HepG2 (cell line): ENCODE measurements around the gene LAMA5. TPM values are rescaled to one million over a fixed set of nuclear protein-coding genes. Genes with fewer than 3 reads are reported as not detected.

Experiments used
- HMG20A ChIP-seq: IDR thresholded peaks from 2 replicates; pipeline ENCODE4 v1.6.1; 2016; ENCODE audit warnings: borderline replicate concordance
- KLF9 ChIP-seq: IDR thresholded peaks from 2 replicates; pipeline ENCODE4 v1.6.1; 2016; ENCODE audit warnings: low read depth
- MIXL1 ChIP-seq: IDR thresholded peaks from 2 replicates; pipeline ENCODE4 v1.6.1; 2016
- SNAPC2 ChIP-seq: sonication (generic); formaldehyde crosslinking; IDR thresholded peaks from 2 replicates; pipeline ENCODE4 v1.8.1; 2022; ENCODE audit warnings: mild to moderate bottlenecking, missing genetic modification reagents
- SRSF9 ChIP-seq: fragments of 200-400 bp; formaldehyde crosslinking; IDR thresholded peaks from 2 replicates; pipeline ENCODE4 v1.6.1; 2018; ENCODE audit warnings: borderline replicate concordance, mild to moderate bottlenecking, low read depth, low read length; ENCODE audit not compliant: insufficient read depth, poor library complexity, severe bottlenecking
- ZFP62 ChIP-seq: sonication (generic); formaldehyde crosslinking; IDR thresholded peaks from 2 replicates; pipeline ENCODE4 v1.4.0; 2020; ENCODE audit warnings: missing genetic modification reagents
- ZNF720 ChIP-seq: sonication (generic); formaldehyde crosslinking; IDR thresholded peaks from 2 replicates; pipeline ENCODE4 v1.4.0; 2020; ENCODE audit warnings: missing genetic modification reagents
- ZNF737 ChIP-seq: sonication (generic); formaldehyde crosslinking; IDR thresholded peaks from 2 replicates; pipeline ENCODE4 v1.5.0; 2020; ENCODE audit warnings: missing genetic modification reagents, mild to moderate bottlenecking, borderline replicate concordance
- polyA plus RNA-seq, 8 experiments: library from polyadenylated mRNA; depleted of rRNA in 3 of 8; stranded (reverse) in 7 of 8; unstranded in 1 of 8; fragments of >200 nt; fragmentation: Illumina TruSeq in 4 of 8; extraction: Trizol in 4 of 8; gene quantifications; 2 replicates each; pipeline versions ENCODE4 v1.2.1 to v1.2.3, GENCODE V29; 2011 to 2016; ENCODE audit warnings: low read depth in 4 of 8, missing spikeins in 1 of 8, mixed read lengths in 1 of 8; ENCODE audit not compliant: insufficient read depth in 1 of 8
- total RNA-seq, 5 experiments: library from RNA; depleted of rRNA; stranded (reverse); fragments of >200 nt; fragmentation: Illumina TruSeq; extraction: Trizol; gene quantifications; 2 replicates each; pipeline ENCODE4 v1.2.3, GENCODE V29; 2016; ENCODE audit warnings: low read depth in 1 of 5
- TF ChIP-seq, protein P1 (sequence below): IDR thresholded peaks from 2 replicates; pipeline ENCODE4 v1.6.1; 2012; ENCODE audit warnings: low read length, improper control_type of control experiment
- TF ChIP-seq, protein P2 (sequence below): sonication (generic); formaldehyde crosslinking; IDR thresholded peaks from 2 replicates; pipeline ENCODE4 v1.5.0; 2020; ENCODE audit warnings: missing genetic modification reagents
- TF ChIP-seq, protein P3 (sequence below): IDR thresholded peaks from 2 replicates; pipeline ENCODE4 v1.6.1; 2016; ENCODE audit warnings: low read depth, missing genetic modification reagents, missing compliant biosample characterization
- TF ChIP-seq, protein P4 (sequence below): sonication (generic); formaldehyde crosslinking; IDR thresholded peaks from 2 replicates; pipeline ENCODE4 v1.5.0; 2020; ENCODE audit warnings: missing genetic modification reagents
- TF ChIP-seq, protein P5 (sequence below): sonication (generic); formaldehyde crosslinking; IDR thresholded peaks from 2 replicates; pipeline ENCODE4 v1.4.0; 2020; ENCODE audit warnings: missing genetic modification reagents

Gene LAMA5
- total and polyA plus RNA-seq, 2 of the 13 experiments (the other 11 are each of a cell fraction or from before 2014, with no cell fraction given), result 21.0 to 44.7 TPM

DNA sequence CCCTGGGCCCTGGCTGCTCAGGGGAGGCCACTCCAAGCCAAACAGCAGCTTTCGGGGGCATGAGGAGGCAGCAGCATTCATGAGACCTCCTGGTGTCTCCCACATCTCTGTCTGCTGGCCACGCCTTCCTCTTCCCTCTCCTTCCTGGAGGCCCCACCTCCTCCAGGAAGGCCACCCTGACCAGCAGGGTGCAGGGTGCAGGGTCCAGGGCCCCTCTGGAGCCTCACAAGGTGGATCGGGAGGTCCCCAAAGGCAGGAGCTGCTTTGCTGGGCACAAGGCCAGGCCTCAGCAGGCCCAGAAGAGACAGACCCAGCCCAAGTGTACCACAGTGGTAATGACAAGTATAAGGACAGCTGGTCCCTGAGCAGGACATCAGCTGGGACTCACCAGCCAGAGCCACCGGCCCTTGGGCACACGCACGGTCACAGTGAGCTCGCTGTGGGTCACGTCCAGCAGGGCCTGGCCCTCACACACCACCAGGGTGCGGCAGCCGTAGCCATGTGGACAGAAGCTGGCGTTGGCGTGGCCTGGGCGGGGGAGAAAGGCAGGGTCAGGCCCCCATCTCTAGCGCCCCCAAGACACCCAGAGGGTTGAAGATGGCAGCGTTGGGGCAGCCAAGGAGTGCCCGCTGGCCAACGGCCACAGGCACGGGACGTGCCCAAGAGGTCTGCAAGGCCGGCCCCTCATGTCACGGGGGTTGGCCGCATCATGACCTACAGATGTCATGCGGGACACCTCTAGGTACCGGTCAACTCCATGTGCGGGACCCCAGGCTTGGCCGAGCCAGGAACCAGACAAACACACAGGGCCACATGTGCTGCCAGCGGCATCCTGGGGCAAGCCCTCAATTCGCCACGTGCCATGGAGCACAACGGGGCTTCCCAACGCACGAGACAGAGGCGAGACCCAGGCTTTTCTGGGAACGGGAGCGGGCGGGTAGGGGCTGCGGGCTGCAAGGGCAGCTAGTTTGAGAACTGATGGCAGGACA is 37.4 kb downstream of the LAMA5 start (continued):
- TF ChIP-seq, protein P1, sequence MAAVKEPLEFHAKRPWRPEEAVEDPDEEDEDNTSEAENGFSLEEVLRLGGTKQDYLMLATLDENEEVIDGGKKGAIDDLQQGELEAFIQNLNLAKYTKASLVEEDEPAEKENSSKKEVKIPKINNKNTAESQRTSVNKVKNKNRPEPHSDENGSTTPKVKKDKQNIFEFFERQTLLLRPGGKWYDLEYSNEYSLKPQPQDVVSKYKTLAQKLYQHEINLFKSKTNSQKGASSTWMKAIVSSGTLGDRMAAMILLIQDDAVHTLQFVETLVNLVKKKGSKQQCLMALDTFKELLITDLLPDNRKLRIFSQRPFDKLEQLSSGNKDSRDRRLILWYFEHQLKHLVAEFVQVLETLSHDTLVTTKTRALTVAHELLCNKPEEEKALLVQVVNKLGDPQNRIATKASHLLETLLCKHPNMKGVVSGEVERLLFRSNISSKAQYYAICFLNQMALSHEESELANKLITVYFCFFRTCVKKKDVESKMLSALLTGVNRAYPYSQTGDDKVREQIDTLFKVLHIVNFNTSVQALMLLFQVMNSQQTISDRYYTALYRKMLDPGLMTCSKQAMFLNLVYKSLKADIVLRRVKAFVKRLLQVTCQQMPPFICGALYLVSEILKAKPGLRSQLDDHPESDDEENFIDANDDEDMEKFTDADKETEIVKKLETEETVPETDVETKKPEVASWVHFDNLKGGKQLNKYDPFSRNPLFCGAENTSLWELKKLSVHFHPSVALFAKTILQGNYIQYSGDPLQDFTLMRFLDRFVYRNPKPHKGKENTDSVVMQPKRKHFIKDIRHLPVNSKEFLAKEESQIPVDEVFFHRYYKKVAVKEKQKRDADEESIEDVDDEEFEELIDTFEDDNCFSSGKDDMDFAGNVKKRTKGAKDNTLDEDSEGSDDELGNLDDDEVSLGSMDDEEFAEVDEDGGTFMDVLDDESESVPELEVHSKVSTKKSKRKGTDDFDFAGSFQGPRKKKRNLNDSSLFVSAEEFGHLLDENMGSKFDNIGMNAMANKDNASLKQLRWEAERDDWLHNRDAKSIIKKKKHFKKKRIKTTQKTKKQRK, result no peak
- no peak for TF ChIP-seq SRSF9
- TF ChIP-seq, protein P2, sequence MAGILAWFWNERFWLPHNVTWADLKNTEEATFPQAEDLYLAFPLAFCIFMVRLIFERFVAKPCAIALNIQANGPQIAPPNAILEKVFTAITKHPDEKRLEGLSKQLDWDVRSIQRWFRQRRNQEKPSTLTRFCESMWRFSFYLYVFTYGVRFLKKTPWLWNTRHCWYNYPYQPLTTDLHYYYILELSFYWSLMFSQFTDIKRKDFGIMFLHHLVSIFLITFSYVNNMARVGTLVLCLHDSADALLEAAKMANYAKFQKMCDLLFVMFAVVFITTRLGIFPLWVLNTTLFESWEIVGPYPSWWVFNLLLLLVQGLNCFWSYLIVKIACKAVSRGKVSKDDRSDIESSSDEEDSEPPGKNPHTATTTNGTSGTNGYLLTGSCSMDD (CRISPR knock-in tag), result no peak
- TF ChIP-seq ZFP62 (CRISPR knock-in tag), result no peak
- TF ChIP-seq KLF9, result no peak
- TF ChIP-seq SNAPC2 (CRISPR knock-in tag), result no peak
- TF ChIP-seq HMG20A (CRISPR knock-in tag), result no peak
- TF ChIP-seq, protein P3, sequence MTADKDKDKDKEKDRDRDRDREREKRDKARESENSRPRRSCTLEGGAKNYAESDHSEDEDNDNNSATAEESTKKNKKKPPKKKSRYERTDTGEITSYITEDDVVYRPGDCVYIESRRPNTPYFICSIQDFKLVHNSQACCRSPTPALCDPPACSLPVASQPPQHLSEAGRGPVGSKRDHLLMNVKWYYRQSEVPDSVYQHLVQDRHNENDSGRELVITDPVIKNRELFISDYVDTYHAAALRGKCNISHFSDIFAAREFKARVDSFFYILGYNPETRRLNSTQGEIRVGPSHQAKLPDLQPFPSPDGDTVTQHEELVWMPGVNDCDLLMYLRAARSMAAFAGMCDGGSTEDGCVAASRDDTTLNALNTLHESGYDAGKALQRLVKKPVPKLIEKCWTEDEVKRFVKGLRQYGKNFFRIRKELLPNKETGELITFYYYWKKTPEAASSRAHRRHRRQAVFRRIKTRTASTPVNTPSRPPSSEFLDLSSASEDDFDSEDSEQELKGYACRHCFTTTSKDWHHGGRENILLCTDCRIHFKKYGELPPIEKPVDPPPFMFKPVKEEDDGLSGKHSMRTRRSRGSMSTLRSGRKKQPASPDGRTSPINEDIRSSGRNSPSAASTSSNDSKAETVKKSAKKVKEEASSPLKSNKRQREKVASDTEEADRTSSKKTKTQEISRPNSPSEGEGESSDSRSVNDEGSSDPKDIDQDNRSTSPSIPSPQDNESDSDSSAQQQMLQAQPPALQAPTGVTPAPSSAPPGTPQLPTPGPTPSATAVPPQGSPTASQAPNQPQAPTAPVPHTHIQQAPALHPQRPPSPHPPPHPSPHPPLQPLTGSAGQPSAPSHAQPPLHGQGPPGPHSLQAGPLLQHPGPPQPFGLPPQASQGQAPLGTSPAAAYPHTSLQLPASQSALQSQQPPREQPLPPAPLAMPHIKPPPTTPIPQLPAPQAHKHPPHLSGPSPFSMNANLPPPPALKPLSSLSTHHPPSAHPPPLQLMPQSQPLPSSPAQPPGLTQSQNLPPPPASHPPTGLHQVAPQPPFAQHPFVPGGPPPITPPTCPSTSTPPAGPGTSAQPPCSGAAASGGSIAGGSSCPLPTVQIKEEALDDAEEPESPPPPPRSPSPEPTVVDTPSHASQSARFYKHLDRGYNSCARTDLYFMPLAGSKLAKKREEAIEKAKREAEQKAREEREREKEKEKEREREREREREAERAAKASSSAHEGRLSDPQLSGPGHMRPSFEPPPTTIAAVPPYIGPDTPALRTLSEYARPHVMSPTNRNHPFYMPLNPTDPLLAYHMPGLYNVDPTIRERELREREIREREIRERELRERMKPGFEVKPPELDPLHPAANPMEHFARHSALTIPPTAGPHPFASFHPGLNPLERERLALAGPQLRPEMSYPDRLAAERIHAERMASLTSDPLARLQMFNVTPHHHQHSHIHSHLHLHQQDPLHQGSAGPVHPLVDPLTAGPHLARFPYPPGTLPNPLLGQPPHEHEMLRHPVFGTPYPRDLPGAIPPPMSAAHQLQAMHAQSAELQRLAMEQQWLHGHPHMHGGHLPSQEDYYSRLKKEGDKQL, result no peak
- TF ChIP-seq, protein P4, sequence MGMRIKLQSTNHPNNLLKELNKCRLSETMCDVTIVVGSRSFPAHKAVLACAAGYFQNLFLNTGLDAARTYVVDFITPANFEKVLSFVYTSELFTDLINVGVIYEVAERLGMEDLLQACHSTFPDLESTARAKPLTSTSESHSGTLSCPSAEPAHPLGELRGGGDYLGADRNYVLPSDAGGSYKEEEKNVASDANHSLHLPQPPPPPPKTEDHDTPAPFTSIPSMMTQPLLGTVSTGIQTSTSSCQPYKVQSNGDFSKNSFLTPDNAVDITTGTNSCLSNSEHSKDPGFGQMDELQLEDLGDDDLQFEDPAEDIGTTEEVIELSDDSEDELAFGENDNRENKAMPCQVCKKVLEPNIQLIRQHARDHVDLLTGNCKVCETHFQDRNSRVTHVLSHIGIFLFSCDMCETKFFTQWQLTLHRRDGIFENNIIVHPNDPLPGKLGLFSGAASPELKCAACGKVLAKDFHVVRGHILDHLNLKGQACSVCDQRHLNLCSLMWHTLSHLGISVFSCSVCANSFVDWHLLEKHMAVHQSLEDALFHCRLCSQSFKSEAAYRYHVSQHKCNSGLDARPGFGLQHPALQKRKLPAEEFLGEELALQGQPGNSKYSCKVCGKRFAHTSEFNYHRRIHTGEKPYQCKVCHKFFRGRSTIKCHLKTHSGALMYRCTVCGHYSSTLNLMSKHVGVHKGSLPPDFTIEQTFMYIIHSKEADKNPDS (CRISPR knock-in tag), result no peak
- TF ChIP-seq, protein P5, sequence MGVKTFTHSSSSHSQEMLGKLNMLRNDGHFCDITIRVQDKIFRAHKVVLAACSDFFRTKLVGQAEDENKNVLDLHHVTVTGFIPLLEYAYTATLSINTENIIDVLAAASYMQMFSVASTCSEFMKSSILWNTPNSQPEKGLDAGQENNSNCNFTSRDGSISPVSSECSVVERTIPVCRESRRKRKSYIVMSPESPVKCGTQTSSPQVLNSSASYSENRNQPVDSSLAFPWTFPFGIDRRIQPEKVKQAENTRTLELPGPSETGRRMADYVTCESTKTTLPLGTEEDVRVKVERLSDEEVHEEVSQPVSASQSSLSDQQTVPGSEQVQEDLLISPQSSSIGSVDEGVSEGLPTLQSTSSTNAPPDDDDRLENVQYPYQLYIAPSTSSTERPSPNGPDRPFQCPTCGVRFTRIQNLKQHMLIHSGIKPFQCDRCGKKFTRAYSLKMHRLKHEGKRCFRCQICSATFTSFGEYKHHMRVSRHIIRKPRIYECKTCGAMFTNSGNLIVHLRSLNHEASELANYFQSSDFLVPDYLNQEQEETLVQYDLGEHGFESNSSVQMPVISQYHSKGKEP (CRISPR knock-in tag), result no peak
- no peak for TF ChIP-seq MIXL1 (CRISPR knock-in tag)
- no peak for TF ChIP-seq ZNF737 (CRISPR knock-in tag)
- no peak for TF ChIP-seq ZNF720 (CRISPR knock-in tag)
